ENCODE results near the gene PARVG.

The PARVG gene

DNA sequence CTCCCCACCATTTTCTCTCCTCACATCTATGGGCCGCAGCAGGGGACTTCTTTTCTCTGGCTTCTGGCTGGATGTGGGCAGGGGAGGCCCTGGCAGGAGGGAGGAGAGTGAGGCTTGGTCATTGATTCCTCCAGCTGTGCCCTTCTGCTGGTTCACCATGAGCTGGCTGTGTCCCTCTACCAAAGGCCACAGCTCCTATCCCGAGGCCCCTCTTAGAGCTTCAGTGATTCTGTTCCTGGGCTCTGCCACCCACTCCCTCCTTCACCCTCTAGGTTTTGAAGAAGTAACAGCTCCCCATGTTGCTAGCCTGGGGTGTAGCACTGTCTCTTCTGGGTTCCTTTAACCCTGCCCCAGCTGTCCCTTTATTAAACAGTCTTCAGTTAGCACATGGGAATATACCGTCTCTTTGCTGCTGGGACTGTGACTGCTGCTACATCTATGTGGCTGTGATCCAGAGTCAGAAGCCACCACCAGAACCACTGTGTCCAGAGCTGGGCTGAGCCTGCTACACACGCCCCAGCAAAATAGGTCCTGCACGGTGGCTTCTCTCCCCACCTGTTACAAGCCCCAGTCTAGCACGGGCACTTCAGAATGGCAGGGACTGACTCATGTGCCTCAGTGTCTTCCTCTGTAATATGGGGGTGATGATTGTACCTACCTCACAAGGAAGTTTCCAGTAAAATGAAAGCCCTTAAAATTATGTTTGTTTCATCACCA lies 578 bp upstream of the PARVG start:
- DNase-seq (ENCODE audit: low read depth) = no peak

DNA sequence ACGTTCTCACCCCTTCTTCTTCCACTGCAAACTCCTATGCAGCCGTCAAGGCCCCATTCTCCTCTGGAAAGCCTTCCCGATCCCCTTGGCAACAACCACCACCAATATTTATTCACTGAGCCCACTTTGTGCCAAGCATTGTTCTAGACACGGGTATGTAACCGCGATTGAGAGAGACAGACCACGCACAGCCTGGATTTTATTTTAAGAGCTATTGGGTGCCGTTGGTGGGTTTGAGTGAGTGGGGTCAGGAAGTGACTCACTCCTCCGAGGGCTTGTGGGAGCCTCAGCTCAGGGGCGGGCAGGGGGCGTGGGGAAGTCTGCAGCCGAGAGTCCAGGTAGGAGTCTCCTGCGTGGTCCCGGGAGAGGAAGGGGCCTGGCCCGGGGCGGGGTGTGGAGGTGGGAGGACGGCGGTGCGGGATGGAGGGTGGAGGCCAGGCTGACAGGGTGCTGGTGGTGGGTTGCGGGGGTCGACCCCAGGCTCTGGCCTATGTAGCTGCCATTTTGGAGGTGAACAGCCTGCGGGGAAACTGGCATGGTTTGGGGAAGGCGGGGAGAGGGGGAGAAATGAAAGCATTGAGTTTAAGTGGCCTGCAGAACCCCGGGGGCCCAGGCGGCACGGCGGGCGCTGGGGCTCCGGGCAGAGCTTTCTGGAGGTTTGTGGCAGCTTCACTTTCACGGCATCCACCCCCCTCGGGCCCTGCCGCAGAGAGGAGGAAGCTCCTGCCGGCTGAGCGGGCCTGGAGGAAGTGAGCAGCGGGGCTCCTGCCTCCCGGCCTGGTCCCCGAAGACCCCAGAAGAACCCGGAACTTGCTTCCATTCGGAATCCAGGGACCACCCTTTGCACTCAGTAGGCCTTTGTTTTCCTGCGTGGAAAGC lies 547 bp downstream of the PARVG start:
- DNase-seq (ENCODE audit: low read depth) = no peak

DNA sequence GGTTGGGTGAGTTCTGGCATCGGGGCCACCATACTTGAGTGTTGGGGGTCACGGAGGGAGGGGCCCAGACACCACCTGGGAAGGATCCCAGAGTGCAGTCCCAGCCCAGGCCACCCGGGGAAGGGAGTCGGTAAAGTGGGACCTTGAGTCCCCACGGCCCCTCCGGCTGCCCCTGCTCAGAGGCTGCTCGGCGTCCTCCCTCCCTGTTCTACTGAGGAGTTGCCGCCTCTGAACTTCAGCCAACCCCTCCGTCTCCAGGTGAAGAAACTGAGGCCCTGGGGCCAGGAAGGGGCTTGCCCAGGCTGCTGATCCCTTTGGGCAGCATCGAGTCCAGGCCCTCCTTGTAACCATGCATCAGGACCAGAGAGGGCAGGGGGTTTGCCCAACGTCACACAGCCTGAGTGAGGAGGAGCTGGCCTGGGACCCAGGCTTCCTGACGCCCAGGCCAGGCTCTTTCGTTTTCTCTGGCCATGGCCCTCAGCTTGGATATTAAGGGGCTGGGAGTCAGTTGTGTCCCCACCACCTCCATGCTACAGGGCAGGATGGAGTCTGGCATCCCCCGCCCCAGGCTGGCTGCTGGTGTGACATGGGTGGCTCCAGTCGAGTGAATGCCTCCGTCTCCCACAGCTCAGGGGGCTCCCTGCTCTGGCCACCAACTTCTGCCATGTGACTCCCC lies 1.3 kb downstream of the PARVG start:
- no peak for DNase-seq (ENCODE audit: low read depth)

DNA sequence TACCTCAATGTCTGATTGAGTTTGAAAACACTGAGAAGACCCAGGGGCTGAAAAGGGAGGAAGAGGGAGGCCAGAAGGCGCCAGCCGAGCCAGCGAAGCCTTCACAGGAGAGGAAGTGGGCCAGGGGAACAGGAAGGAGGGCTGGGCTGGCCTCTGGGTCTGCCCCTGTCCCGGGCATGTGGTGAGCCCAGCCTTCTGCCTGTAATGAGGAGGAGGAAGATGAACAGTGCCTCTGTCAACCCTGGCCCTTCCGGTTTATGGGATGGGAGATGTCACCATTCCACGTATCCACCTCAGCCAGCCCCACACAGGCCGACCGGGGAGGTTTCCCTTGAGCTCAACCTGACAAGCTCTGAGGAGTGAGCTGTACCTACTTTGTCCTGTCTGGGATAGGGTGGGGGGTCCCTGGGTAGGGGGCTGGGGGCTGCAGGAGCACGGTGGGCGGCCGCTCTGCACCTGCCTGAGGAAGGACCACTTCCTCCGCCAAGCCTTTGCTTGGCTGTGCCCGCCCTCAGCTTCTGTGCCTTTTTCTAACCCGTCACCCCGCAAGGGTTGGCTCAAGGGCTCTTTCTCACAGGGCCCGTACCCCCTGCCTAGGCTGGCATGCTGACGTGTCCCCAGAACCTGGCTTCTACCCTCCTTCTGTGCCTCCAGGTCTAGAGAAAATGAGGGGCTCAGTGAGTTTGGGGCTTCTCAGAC lies 2.0 kb downstream of the PARVG start:
- DNase-seq (ENCODE audit: low read depth) = no peak

DNA sequence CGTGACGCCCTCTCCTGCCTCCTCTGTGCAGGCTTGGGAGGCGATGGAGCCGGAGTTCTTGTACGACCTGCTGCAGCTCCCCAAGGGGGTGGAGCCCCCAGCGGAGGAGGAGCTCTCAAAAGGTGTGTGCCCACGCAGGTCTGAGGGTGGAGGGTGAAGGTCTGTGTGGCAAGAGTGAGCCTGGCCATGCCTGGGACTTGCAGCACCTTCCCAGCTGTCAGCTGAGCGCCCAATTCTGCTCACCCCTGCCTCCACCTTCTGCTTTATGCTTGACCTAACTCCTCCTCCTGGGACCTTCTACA lies 2.5 kb downstream of the PARVG start:
- DNase-seq (ENCODE audit: low read depth) = no peak

DNA sequence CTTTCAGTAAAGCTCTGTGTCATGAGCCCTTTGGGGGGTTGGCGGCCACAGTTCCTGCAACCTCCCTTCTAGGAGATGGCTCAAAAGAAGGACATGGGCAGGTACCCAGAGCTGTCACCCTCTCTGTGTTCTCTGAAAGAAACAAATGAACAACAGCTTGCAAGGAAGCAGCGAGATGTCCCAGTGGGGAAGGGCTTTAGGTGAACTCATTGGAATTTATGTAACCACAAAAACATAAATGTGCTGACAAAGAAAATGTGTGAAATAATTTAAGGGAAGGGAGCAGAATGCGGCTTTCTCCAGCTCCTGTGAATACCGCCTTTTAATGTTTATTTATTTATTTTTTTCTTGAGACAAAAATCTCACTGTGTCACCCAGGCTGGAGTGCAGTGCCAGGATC lies 3.3 kb downstream of the PARVG start:
- no peak for DNase-seq (ENCODE audit: low read depth)

DNA sequence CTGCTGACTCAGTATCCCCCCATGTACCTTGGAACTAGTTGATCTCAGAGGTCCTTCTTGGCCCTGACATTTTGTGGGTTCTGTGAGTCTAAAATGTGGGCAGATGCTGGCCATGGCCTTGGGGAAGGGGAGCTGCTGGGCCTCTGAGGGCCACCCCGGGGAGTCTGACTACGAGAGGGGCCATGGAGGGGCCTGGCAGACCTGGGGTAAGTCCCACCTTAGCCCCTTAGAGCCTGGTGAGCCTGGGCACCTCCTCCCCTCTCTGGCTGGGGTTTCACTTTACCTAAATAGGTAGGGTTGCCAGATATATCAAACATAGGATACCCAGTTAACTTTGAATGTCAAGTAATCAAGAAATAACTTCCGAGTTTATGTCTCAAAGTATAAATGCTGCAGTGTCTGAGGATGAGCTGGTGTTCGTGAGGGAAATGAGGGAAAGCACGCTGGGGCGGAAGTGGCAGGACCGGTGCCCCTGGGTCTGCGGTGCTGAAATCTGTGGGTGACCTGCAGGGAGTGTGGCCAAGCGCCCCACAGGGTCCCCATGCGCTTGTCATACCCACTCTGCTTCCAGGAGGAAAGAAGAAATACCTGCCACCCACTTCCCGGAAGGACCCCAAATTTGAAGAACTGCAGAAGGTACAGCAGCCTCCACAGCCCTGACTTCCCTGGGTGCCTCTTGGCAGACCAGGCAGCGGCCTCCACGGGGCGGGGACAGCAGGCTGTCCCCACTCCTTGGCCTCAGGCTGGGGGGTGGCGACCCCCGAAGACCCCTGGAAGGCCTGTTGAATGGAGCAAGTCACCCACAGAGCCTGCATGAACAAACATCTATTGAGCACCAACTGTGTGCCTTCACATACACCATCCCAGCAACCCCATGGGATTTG lies 4.8 kb downstream of the PARVG start:
- no peak for DNase-seq (ENCODE audit: low read depth)

DNA sequence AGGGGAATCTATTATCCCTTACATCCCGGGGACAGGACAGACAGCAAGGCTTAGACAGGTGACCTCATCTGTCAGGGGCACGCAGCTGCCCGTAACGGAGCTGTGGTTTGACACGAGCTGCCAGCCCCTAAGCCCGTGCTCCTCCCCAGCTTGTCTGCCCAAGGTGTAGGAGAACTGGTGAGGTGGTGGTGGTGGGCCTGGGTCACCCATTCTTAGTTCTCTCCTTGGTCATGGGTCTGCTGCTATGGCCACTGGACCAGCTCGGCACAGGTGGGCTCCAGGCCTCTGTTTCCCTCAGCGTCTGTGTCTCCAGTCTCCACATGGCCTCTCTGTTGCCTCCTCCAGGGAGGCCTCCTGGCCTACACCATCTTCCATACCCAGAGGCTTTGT lies 5.4 kb downstream of the PARVG start:
- no peak for DNase-seq (ENCODE audit: low read depth)

DNA sequence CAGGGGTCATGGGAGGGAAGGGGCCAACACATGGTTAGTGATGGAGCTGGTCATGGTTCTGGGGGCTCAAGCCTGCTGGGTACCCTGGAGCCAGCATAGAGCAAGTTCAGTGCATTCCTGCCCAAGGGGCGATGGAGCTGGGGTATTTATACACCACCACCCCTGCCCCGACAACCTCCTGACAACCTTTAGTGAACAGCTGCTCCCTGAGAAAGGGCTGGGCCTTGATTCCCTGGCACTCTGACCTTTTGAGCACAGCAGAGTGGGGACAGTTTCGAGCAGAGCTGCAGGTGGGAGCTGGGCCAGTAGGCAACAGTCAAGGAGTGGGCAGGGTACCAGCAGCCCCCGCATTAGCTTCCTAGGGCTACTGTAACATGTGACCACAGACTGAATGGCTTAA lies 6.0 kb downstream of the PARVG start:
- DNase-seq (ENCODE audit: low read depth) = no peak

DNA sequence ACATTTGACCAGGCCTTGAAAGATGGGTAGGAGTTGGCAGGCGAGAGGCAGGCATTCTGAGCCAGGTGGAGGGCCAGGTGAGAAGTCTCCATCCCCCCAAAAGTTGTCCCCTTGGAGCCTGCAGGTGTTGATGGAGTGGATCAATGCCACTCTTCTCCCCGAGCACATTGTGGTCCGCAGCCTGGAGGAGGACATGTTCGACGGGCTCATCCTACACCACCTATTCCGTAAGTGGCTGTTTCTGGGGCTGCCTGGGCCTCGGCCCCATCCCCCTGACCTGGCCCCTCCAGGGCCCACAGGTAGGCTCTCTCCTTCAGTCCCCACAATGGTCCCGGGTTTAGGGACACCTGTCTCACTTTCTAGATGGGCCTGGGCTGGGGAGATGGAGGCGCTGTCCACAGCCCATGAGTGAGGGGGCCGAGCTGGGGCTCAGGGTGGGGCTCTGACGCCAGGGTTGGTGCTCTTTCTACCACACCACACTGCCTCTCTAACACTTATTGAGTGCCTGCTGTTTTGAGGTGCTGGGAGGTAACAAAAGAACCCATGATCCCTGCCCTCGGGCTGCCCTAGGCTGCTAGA lies 7.0 kb downstream of the PARVG start:
- no peak for DNase-seq (ENCODE audit: low read depth)

DNA sequence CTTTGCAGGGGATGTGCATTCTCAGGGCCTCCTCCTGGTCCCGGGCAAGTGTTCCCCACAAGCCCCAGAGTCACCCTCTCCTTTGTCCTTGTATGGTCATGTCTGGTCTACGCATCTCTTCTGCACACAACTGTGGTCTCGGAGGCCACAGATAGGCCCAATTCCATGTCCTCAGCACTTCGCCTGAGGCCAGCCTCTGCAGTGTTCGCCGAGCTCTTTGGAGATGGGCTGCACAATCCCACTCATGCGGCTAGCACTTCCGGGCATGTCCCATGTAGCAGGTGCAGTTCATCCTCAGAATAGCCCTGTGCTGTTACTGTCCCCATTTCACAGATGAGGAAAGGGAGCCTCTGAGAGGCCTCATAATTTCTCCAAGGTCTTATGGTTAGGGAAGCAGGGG lies 7.6 kb downstream of the PARVG start:
- DNase-seq (ENCODE audit: low read depth) = no peak

DNA sequence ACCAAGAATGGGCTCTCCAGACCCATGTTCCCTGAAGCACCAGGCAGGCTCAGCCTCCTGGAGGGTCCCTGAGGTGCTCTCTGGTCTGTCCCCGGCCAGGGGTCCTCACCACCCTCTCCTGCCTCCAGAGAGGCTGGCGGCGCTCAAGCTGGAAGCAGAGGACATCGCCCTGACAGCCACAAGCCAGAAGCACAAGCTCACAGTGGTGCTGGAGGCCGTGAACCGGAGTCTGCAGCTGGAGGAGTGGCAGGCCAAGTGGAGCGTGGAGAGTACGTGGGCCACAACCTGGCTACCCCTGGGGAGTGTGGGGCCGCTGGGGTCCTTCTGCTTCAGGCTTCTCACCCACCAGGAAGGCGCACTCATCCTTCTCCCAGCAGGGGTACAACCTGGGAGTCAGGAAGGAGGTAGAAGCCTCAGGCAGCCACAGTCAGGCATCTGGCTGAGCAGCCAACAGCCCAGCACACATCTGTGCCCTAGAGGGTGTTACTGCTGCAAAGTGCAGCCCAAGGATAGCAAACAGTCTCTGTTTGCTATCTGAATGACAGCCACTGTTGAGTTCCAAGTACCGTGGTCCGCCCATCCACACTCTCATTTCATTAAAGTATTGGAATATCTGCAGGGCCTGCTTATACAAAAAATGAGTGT lies 8.4 kb downstream of the PARVG start:
- DNase-seq (ENCODE audit: low read depth) = no peak

DNA sequence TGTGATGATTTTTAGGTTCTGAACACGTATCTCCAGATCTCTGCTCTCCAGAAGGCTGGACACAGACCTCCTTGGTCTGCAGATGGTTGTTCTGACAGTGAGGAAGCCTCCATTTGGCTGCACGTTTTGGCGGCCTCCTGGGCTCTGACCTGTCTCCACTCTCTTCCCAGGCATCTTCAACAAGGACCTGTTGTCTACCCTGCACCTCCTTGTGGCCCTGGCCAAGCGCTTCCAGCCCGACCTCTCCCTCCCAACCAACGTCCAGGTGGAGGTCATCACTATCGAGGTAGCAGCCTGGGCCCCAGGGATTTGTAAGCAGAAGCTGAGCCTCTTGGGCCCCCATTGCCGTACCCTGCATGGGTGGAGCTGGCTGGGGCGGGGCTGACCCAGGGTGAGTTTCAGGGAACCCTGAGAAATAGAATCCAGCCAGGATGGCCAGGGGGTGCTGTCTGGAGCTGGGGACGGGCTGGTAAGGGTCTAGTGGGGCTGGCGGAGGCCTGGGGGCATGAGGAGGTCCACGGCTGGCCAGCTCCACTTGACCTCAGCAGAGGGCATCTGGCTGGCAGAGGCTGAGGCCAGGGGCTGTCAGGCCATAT lies 9.8 kb downstream of the PARVG start:
- DNase-seq (ENCODE audit: low read depth) = no peak

DNA sequence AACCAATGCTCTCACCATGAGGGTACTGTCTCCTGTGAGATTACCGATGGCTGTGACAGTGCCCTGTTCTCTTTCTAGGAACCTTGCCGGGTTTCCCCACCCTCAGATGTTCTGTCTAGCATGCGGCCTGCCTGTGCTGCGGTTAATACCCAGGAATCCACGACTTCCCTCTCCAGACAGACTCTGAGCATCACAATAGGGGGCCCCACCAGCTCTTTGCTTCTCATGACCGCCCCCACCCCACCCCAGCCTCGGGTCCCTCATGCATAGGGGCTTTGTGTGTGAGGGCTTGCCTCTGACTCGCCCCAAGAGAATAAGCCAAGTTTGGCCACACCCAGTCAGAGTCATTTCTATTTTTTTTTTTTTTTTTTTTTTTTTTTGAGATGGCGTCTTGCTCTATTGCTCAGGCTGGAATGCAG lies 10.3 kb downstream of the PARVG start:
- no peak for DNase-seq (ENCODE audit: low read depth)

DNA sequence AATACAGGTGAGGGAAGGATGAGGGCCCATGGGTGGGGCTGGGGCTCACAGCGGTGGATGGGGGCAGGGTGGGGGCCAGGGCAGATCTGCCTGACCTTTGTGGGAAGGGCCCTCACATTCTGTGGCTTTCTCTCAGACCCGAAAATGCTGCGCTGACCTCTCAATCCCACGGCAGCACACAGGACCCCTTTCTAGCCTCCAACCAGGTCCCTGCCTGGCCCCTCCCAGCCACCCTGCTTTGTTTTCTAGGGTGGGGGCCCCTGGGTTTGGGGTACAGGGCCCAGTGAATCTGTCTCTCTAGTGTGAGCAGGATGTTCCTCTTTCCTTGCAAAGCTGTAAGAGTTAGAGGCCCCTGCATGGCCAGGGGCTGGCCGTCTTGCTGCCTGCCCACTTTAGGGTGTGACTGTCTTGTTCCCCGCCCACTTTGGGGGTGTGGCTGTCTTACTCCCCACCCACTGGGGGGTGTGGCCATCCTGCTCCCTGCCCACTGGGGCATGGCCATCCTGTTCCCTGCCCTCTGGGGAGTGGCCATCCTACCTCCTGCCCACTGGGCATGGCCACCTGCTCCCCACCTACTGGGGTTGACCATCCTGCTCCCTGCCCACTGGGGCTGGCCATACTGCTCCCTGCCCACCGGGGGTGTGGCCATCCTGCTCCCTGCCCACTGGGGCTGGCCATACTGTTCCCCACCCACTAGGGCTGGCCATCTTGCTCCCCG lies 11.5 kb downstream of the PARVG start:
- no peak for DNase-seq (ENCODE audit: low read depth)

DNA sequence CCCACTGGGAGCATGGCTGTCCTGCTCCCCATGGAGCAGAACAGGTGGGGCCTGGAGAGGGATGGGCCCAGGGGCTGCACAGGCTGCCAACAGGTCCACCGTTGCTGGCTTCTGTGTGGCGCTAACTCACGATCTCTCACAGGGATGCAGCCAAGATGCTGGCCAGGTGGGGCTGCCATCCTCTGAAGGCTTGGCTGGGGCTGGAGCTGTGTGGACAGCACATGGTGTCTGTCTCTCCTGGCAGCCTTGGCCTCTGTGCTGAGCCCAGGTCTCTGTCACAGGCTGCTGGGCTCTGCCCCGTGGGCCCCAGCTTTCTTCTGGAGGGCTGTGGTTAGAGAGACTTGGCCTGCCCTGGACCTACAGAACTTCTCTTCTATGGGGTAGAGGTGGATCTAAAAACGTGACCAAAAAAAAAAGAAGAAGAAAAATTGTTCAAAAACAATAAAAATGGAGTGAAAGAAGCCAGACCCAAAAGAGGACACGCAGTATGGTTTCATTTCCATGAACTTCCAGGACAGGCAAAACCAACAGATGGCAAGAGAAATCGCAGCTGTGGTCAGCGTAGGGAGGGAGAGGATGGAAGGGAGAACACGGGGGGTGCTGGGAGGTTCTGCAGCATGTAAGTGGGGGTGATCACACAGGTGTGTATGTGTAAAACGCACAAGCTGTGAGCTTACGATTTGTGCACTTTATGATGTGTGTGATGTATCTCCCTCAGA lies 12.2 kb downstream of the PARVG start:
- DNase-seq (ENCODE audit: low read depth) = no peak

DNA sequence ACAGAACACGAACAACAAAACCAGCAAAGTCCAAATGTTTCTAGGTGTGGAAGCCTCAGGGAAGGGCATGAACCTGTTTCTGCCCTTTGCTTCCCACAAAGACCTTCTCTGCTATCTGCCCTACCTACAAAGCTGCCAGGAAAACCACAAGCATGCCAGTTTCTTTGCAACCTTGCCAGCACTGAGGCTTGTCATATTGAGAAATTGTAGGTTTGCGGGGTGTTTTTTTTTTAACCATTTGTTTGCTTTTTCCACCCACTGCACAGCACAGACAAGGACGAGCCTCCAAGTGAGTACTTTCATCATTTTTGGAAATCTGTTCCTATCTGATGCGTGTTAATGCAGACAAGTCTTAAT lies 12.8 kb downstream of the PARVG start:
- DNase-seq (ENCODE audit: low read depth) = no peak

DNA sequence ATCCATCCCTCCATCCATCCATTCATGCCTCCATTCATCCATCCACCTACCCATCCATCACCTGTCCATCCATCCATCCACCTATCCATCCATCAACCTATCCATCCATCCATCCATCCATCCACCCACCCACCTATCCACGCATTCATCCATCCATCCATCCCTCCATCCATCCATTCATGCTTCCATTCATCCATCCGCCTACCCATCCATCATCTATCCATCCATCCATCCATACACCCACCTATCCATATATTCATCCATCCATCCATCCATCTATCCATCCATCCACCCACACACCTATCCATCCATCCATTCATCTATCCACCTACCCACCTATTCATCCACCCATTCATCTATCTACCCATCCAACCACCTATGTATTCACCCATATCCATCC lies 13.8 kb downstream of the PARVG start:
- DNase-seq (ENCODE audit: low read depth) = no peak
